K562 (cell line): Measurements from ENCODE around the gene DDX55. TPM values are rescaled to one million over a fixed set of nuclear protein-coding genes. Genes with fewer than 3 reads are reported as not detected.
A peak's percentile ranks its signal among the peaks of the same experiment; 100 is the strongest.

Source experiments
- ARNT ChIP-seq, 2 experiments: fragments of 450-650 bp; IDR thresholded peaks; 2 replicates each; pipeline ENCODE4 v1.6.1; 2016; ENCODE audit warnings: mild to moderate bottlenecking in 1 of 2
- BACH1 ChIP-seq: fragments of 200-800 bp; sonication (Bioruptor generic); IDR thresholded peaks from 2 replicates; pipeline ENCODE4 v1.6.1; 2016; ENCODE audit warnings: missing genetic modification characterization, missing compliant biosample characterization
- CHCHD3 ChIP-seq: fragments of 250-450 bp; sonication (Bioruptor Pico); IDR thresholded peaks from 2 replicates; pipeline ENCODE4 v2.1.2; 2022; ENCODE audit warnings: mild to moderate bottlenecking
- FOXK1 ChIP-seq: sonication (generic); formaldehyde crosslinking; IDR thresholded peaks from 2 replicates; pipeline ENCODE4 v1.8.0; 2022; ENCODE audit warnings: missing genetic modification reagents, mild to moderate bottlenecking, borderline replicate concordance
- HDAC1 ChIP-seq, 2 experiments: fragments of 450-650 bp; IDR thresholded peaks; 2 replicates each; pipeline ENCODE4 v1.6.1; 2016 to 2017; ENCODE audit warnings: inconsistent platforms in 1 of 2, mild to moderate bottlenecking in 1 of 2, moderate library complexity in 1 of 2
- HNRNPL ChIP-seq: fragments of 200-400 bp; formaldehyde crosslinking; IDR thresholded peaks from 2 replicates; pipeline ENCODE4 v1.6.1; 2017; ENCODE audit warnings: low read depth, mild to moderate bottlenecking, low read length
- ILK ChIP-seq: fragments of 450-650 bp; IDR thresholded peaks from 2 replicates; pipeline ENCODE4 v1.6.1; 2016; ENCODE audit warnings: missing genetic modification characterization, low read depth, mild to moderate bottlenecking, missing compliant biosample characterization, moderate library complexity, borderline replicate concordance
- MTA2 ChIP-seq: fragments of 450-650 bp; IDR thresholded peaks from 2 replicates; pipeline ENCODE4 v1.6.1; 2016; ENCODE audit warnings: low read depth
- NFIC ChIP-seq: fragments of 450-650 bp; IDR thresholded peaks from 2 replicates; pipeline ENCODE4 v1.6.1; 2017; ENCODE audit warnings: mild to moderate bottlenecking, inconsistent platforms
- NR2C1 ChIP-seq, 2 experiments: fragments of 450-650 bp; IDR thresholded peaks; 2 replicates each; pipeline ENCODE4 v1.6.1; 2017; ENCODE audit warnings: mild to moderate bottlenecking in 2 of 2, antibody characterized with exemption in 1 of 2, inconsistent platforms in 1 of 2, missing compliant biosample characterization in 1 of 2, missing genetic modification characterization in 1 of 2
- POU5F1 ChIP-seq: fragments of 150-350 bp; IDR thresholded peaks from 2 replicates; pipeline ENCODE4 v1.6.1; 2014; ENCODE audit warnings: borderline replicate concordance, low read length, low read depth, mild to moderate bottlenecking; ENCODE audit not compliant: partially characterized antibody
- RBBP5 ChIP-seq: fragments of 200-600 bp; sonication (generic); IDR thresholded peaks from 2 replicates; pipeline ENCODE4 v1.6.1; 2012; ENCODE audit warnings: borderline replicate concordance, mild to moderate bottlenecking, low read length, control low read depth, inconsistent platforms; ENCODE audit not compliant: insufficient read depth, poor library complexity, severe bottlenecking
- TRIM25 ChIP-seq: fragments of 450-650 bp; IDR thresholded peaks from 2 replicates; pipeline ENCODE4 v1.7.0; 2016; ENCODE audit warnings: borderline replicate concordance
- USF2 ChIP-seq: sonication (generic); formaldehyde crosslinking; IDR thresholded peaks from 2 replicates; pipeline ENCODE4 v1.5.0; 2020; ENCODE audit warnings: missing genetic modification reagents
- ZFP91 ChIP-seq: sonication (generic); formaldehyde crosslinking; IDR thresholded peaks from 2 replicates; pipeline ENCODE4 v1.8.0; 2022; ENCODE audit warnings: mild to moderate bottlenecking, missing genetic modification reagents
- ZNF165 ChIP-seq: fragments of 250-450 bp; sonication (Bioruptor Pico); IDR thresholded peaks from 2 replicates; pipeline ENCODE4 v1.4.0; 2020; ENCODE audit warnings: borderline replicate concordance
- ZNF408 ChIP-seq: fragments of 250-450 bp; sonication (Bioruptor Pico); IDR thresholded peaks from 2 replicates; pipeline ENCODE4 v1.4.0; 2020; ENCODE audit warnings: low read depth, mild to moderate bottlenecking, moderate library complexity
- ZNF583 ChIP-seq: fragments of 250-450 bp; sonication (Bioruptor Pico); IDR thresholded peaks from 2 replicates; pipeline ENCODE4 v1.4.0; 2020
- ZNF668 ChIP-seq: fragments of 250-450 bp; sonication (Bioruptor Pico); IDR thresholded peaks from 2 replicates; pipeline ENCODE4 v1.8.0; 2022; ENCODE audit warnings: mild to moderate bottlenecking, inconsistent platforms
- polyA plus RNA-seq, 8 experiments: library from polyadenylated mRNA; depleted of rRNA in 4 of 8; stranded (reverse) in 5 of 8; unstranded in 3 of 8; fragments of >200 nt; fragmentation: Nextera tagmentation in 2 of 8; fragmentation: Illumina TruSeq in 1 of 8; extraction: Ambion mirVana in 2 of 8; extraction: Trizol in 1 of 8; gene quantifications; 2 replicates each; pipeline versions ENCODE4 v1.2.1 to v1.2.3, GENCODE V29; 2011 to 2014; ENCODE audit warnings: inconsistent platforms in 1 of 8, missing spikeins in 1 of 8
- total RNA-seq, 7 experiments: library from RNA; depleted of rRNA in 6 of 7; stranded (reverse); fragments of >200 nt in 6 of 7; fragmentation: Illumina TruSeq in 2 of 7; extraction: Trizol in 2 of 7; gene quantifications; 2 replicates each; pipeline versions ENCODE4 v1.2.1 to v1.2.3, GENCODE V29; 2011 to 2021; ENCODE audit warnings: low replicate concordance in 1 of 7
- TF ChIP-seq, protein P1 (sequence below): sonication (generic); formaldehyde crosslinking; IDR thresholded peaks from 2 replicates; pipeline ENCODE4 v1.8.1; 2022; ENCODE audit warnings: missing genetic modification reagents
- TF ChIP-seq, protein P2 (sequence below): sonication (generic); formaldehyde crosslinking; IDR thresholded peaks from 2 replicates; pipeline ENCODE4 v1.8.0; 2022; ENCODE audit warnings: mild to moderate bottlenecking, low read depth, missing genetic modification reagents

DDX55 gene
- total and polyA plus RNA-seq, 9 of the 15 experiments (the other 6 are each of a cell fraction or from before 2014, with no cell fraction given) = 10.6 to 71.0 (median 60.9) TPM

DNA sequence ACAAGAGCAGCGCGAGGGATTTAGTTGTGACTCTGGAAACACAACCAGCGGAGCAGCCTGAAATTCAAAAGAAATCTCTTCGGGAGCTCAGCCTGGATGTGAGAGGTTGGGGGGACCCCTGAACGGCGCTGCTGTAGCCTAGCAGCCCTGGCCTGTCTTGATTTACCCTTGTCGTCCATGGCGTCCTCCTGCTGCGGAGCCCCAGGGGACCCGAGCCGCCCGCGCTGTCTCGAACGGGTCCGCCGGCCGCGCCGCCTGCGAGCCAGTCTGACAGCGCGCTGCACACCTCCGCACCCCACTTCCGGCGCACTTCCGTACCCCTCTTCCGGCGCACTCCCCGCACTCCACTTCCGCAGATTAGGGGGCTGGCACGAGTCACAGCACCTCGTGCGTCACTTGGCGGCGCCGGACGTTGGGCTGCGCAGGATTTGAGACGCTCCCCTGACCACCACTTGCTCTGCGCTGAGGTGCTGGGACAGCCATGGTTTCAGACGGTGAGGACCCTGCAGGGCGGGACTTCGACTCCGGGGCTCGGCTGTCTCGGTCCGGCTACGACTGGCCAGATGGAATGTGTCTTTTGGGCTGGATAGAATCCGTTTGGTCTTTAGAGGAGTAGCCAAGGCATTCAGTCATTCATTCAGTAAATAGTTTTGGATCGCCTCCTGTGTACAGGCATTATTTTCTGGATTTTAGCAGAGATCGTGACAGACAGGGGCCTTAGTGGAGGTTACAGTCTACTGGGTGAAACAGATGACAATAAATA, 31.7 kb downstream of the DDX55 start, which contains the start of the genes EIF2B1 and GTF2H3 (continued):
- TF ChIP-seq USF2 (CRISPR knock-in tag) (peak; percentile 2; the same call in 1 of the 2 replicates), NFIC (peak; percentile 71), ARNT (IDR thresholded peaks at IDR 0.05) (no peak), HNRNPL (no peak), ZNF668 (no peak), ILK (no peak), FOXK1 (CRISPR knock-in tag) (no peak; the same call in 1 of the 2 replicates), HDAC1 (IDR thresholded peaks at IDR 0.05) (peak in 1 of 2 experiments; percentile 100; a peak in 2 of 4 replicates), TRIM25 (no peak), BACH1 (no peak), POU5F1 (peak; percentile 79), MTA2 (no peak), RBBP5 (peak; percentile 91), ZNF165 (CRISPR knock-in tag) (no peak), CHCHD3 (CRISPR knock-in tag) (0 out of 2 replicates have a peak, but pooled peaks have one; percentile 51), NR2C1 (IDR thresholded peaks at IDR 0.05) (0 out of 2 replicates have a peak, but pooled peaks have one; percentile 39), NR2C1 (tag; IDR thresholded peaks at IDR 0.05) (peak; percentile 65), ZNF583 (CRISPR knock-in tag) (no peak), ZNF408 (no peak), ZFP91 (CRISPR knock-in tag) (peak; percentile 26; the same call in 1 of the 2 replicates)
- TF ChIP-seq, protein P1, sequence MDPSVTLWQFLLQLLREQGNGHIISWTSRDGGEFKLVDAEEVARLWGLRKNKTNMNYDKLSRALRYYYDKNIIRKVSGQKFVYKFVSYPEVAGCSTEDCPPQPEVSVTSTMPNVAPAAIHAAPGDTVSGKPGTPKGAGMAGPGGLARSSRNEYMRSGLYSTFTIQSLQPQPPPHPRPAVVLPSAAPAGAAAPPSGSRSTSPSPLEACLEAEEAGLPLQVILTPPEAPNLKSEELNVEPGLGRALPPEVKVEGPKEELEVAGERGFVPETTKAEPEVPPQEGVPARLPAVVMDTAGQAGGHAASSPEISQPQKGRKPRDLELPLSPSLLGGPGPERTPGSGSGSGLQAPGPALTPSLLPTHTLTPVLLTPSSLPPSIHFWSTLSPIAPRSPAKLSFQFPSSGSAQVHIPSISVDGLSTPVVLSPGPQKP = no peak
- TF ChIP-seq, protein P2, sequence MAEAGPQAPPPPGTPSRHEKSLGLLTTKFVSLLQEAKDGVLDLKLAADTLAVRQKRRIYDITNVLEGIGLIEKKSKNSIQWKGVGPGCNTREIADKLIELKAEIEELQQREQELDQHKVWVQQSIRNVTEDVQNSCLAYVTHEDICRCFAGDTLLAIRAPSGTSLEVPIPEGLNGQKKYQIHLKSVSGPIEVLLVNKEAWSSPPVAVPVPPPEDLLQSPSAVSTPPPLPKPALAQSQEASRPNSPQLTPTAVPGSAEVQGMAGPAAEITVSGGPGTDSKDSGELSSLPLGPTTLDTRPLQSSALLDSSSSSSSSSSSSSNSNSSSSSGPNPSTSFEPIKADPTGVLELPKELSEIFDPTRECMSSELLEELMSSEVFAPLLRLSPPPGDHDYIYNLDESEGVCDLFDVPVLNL (CRISPR knock-in tag) = no peak
